ENCODE results near the gene MBD3L3.

Gene MBD3L3

DNA sequence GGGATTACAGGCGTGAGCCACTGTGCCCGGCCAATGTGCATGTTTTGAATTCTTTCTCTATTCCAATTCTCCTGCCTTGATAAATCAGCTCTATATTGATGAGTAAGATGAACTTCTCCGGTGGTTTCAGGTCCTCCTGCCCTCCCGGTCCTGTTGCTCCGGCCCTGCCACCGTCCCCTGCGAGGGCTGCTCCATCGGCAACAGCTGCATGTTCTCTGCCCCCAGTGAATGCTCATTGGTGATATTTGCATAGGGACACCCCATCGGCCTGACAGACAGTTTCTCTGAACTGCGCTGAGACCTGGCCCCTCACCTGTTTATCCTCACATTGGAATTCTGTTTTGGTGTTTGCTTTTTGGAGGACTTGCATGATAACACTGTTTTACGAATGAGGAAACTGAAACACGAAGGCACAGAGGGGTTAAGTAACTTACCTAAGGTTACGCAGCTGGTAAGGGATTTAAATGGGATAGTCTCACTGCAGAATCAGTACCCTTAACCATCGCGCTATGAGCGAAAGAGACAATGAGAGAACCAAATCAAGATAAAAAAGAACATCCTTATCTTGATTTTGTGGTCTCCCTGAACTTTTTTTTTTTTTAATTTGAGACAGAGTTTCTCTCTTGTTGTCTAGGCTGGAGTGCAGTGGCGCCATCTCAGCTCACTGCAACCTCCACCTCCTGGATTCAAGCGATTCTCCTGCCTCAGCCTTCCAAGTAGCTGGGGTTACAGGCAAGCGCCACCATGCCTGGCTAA, 43.2 kb upstream of the MBD3L3 start:
- Histone ChIP-seq H3K27me3 (ENCODE audit: control insufficient read depth, low read length) (peaks cover 3% of the 10 kb centered on the region; the same call in 1 of the 2 replicates), H3K36me3 (ENCODE audit: control insufficient read depth, low read length) (no peaks in the 10 kb centered on the region), H4K20me1 (ENCODE audit: control insufficient read depth, insufficient read depth, low read depth, low read length) (no peaks in the 10 kb centered on the region), H3K27ac (ENCODE audit: low read depth, low read length) (no peak overlapping the region), H3K4me1 (ENCODE audit: control insufficient read depth, low read length) (peaks cover 34% of the 10 kb centered on the region), H3K9me3 (ENCODE audit: control insufficient read depth, insufficient read depth, low read length) (0 out of 2 replicates have a peak, but pooled peaks cover 4% of the 10 kb centered on the region), H3K79me2 (ENCODE audit: control insufficient read depth, low read length) (no peaks in the 10 kb centered on the region), H3F3A (ENCODE audit: control insufficient read depth, insufficient read depth) (peaks cover 10% of the 10 kb centered on the region; the same call in 1 of the 2 replicates), H3K4me3 (ENCODE audit: low read length) (no peak overlapping the region), H3K4me2 (ENCODE audit: low read length) (no peak overlapping the region), H3K9me2 (replicated peaks; ENCODE audit: control insufficient read depth, low read length) (no peaks in the 10 kb centered on the region)
- TF ChIP-seq, protein P1, sequence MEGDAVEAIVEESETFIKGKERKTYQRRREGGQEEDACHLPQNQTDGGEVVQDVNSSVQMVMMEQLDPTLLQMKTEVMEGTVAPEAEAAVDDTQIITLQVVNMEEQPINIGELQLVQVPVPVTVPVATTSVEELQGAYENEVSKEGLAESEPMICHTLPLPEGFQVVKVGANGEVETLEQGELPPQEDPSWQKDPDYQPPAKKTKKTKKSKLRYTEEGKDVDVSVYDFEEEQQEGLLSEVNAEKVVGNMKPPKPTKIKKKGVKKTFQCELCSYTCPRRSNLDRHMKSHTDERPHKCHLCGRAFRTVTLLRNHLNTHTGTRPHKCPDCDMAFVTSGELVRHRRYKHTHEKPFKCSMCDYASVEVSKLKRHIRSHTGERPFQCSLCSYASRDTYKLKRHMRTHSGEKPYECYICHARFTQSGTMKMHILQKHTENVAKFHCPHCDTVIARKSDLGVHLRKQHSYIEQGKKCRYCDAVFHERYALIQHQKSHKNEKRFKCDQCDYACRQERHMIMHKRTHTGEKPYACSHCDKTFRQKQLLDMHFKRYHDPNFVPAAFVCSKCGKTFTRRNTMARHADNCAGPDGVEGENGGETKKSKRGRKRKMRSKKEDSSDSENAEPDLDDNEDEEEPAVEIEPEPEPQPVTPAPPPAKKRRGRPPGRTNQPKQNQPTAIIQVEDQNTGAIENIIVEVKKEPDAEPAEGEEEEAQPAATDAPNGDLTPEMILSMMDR (IDR thresholded peaks at IDR 0.05; ENCODE audit: low read depth, low read length, poor library complexity, severe bottlenecking), result no peak
- no peak for TF ChIP-seq EZH2phosphoT487 (IDR thresholded peaks at IDR 0.05; ENCODE audit: borderline replicate concordance, low read length)

DNA sequence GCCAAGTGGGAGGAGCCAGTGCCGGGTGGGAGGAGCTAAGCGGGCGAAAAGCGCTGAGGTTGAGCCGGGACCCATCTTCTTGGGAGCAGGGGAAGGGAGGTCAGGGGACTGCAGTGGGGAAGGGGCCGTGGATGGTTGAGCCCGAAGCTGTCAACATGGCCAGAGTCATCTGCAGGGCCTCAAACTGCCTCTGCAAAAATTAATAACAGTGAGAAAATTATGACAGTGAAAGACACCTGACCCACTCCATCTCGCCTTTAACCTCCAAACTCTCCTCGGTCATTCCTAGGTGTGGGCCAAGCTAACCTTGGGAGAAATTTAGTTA, 41.1 kb upstream of the MBD3L3 start:
- Histone ChIP-seq H3K79me2 (ENCODE audit: control insufficient read depth, low read length) (no peaks in the 10 kb centered on the region), H3K27me3 (ENCODE audit: control insufficient read depth, low read length) (peaks cover 3% of the 10 kb centered on the region; the same call in 1 of the 2 replicates), H3K27ac (ENCODE audit: low read depth, low read length) (0 out of 2 replicates have a peak overlapping the region, but pooled peaks have one; percentile 28), H3K9me2 (replicated peaks; ENCODE audit: control insufficient read depth, low read length) (no peaks in the 10 kb centered on the region), H3K9me3 (ENCODE audit: control insufficient read depth, insufficient read depth, low read length) (peaks cover 18% of the 10 kb centered on the region; the same call in 1 of the 2 replicates), H3F3A (ENCODE audit: control insufficient read depth, insufficient read depth) (peaks cover 7% of the 10 kb centered on the region; the same call in 1 of the 2 replicates), H3K4me3 (ENCODE audit: low read length) (peak overlapping the region; percentile 85), H4K20me1 (ENCODE audit: control insufficient read depth, insufficient read depth, low read depth, low read length) (no peaks in the 10 kb centered on the region), H3K4me2 (ENCODE audit: low read length) (peak overlapping the region; percentile 77), H3K36me3 (ENCODE audit: control insufficient read depth, low read length) (no peaks in the 10 kb centered on the region), H3K4me1 (ENCODE audit: control insufficient read depth, low read length) (peaks cover 22% of the 10 kb centered on the region)
- TF ChIP-seq EZH2phosphoT487 (IDR thresholded peaks at IDR 0.05; ENCODE audit: borderline replicate concordance, low read length), result no peak
- TF ChIP-seq, protein P1 (IDR thresholded peaks at IDR 0.05; ENCODE audit: low read depth, low read length, poor library complexity, severe bottlenecking), result no peak

DNA sequence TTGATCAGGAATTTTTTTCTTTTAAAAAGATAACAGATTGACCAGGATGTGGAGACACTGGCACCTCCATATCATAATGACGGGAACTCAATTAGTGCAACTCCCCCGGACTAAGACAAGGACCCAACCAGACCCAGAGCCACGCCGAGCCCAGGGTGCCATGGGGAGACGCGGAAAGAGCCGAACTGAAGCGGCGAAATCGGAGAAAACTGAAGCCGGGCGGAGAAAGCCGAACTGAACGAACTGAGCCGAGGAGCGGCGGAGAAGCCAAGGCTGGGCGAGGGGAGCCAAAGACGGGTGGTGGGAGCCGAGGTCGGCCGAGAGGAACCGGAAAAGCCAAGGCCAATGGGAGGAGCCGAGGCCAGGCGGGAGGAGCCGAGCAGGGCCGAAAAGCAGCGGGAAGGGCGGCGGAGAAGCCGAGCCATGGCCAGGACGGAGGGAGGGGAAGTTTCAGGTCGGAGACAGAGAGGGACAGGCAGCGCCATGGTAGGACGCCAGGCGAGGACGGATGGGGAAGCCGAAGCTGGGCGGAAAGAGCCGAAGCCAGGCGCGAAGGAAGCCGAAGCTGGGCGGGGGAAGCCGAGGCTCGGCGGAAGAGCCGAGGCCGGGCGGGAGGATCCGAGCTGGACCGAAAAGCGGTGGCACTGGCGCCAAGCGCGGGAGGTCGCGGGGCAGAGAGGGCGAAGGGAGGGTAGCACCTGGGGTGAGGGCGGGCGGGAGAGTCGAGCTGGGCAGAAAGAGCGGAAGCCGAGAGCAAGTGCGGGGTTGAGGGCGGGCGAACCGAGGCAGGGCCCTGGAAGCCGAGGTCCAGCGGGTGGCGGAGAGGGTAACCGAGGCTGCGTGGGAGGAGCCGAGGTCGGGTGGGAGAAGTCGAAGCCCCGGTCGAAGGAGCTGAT, 40.5 kb upstream of the MBD3L3 start:
- H3K36me3 ChIP-seq (ENCODE audit: control insufficient read depth, low read length), result no peaks in the 10 kb centered on the region
- no peaks in the 10 kb centered on the region for H4K20me1 ChIP-seq (ENCODE audit: control insufficient read depth, insufficient read depth, low read depth, low read length)
- H3K27ac ChIP-seq (ENCODE audit: low read depth, low read length), result peak overlapping the region; percentile 28
- TF ChIP-seq, protein P1 (IDR thresholded peaks at IDR 0.05; ENCODE audit: low read depth, low read length, poor library complexity, severe bottlenecking), result no peak
- TF ChIP-seq EZH2phosphoT487 (IDR thresholded peaks at IDR 0.05; ENCODE audit: borderline replicate concordance, low read length), result no peak
- H3K27me3 ChIP-seq (ENCODE audit: control insufficient read depth, low read length), result peaks cover 3% of the 10 kb centered on the region; the same call in 1 of the 2 replicates
- peak overlapping the region; percentile 77 for H3K4me2 ChIP-seq (ENCODE audit: low read length)
- H3K79me2 ChIP-seq (ENCODE audit: control insufficient read depth, low read length), result no peaks in the 10 kb centered on the region
- peaks cover 7% of the 10 kb centered on the region; the same call in 1 of the 2 replicates for H3F3A ChIP-seq (ENCODE audit: control insufficient read depth, insufficient read depth)
- peak overlapping the region; percentile 85 for H3K4me3 ChIP-seq (ENCODE audit: low read length)
- no peaks in the 10 kb centered on the region for H3K9me2 ChIP-seq (replicated peaks; ENCODE audit: control insufficient read depth, low read length)
- H3K9me3 ChIP-seq (ENCODE audit: control insufficient read depth, insufficient read depth, low read length), result peaks cover 20% of the 10 kb centered on the region; the same call in 1 of the 2 replicates
- H3K4me1 ChIP-seq (ENCODE audit: control insufficient read depth, low read length), result peaks cover 17% of the 10 kb centered on the region

Data from DOHH2 (cell line).